ENCODE results near the gene CBFA2T2. TPM values are rescaled to one million over a fixed set of nuclear protein-coding genes. Genes with fewer than 3 reads are reported as not detected.

CBFA2T2 gene
- total RNA-seq, 4 donors from 2014 or later, result 17.2 to 24.6 (median 21.7) TPM

- intact Hi-C loops (cut with DNase I; ENCODE audit: low total_unique reads), result no loop called here
- H3K4me3 ChIP-seq (ENCODE audit: low read depth, poor library complexity, severe bottlenecking), result no peak overlapping the region
- TF ChIP-seq CTCF (IDR thresholded peaks at IDR 0.05) (no peak), POLR2A (IDR thresholded peaks at IDR 0.05) (no peak)
- 79% methylated on average over 4 of the region's 4 CpGs for WGBS, 2 donors
- no peak for DNase-seq (ENCODE audit: low spot score in 2 of 2)
These were observed 50.5 kb downstream of the CBFA2T2 start for GRCh38 chr20:33540427-33540826.

DNA sequence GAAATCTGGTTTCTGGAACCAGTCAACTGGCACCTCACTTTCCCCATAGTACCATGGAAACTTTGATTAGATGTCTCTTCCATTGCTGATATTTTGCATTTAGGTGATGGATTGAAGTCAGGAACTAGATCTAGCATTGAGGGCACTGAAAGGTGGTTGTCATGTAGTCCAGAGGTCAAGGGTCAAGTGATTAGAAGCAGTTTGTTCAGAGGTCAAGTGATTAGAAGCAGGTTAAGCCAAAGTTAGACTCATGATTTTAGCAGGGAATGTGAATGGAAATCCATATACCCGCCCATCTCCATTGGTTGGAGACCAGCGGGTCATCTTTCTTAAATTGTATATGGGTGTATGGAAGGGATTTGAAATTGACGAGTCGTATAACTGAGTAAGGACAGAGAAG, 51.2 kb downstream of the CBFA2T2 start:
- no peak overlapping the region for H3K4me3 ChIP-seq (ENCODE audit: low read depth, poor library complexity, severe bottlenecking)
- TF ChIP-seq POLR2A (IDR thresholded peaks at IDR 0.05) (no peak), CTCF (IDR thresholded peaks at IDR 0.05) (no peak)
- WGBS, 2 donors, result 98 to 99% methylated on average over 4 of the region's 4 CpGs
- intact Hi-C loops (cut with DNase I; ENCODE audit: low total_unique reads), result no loop called here
- no peak for DNase-seq (ENCODE audit: low spot score in 2 of 2)

DNA sequence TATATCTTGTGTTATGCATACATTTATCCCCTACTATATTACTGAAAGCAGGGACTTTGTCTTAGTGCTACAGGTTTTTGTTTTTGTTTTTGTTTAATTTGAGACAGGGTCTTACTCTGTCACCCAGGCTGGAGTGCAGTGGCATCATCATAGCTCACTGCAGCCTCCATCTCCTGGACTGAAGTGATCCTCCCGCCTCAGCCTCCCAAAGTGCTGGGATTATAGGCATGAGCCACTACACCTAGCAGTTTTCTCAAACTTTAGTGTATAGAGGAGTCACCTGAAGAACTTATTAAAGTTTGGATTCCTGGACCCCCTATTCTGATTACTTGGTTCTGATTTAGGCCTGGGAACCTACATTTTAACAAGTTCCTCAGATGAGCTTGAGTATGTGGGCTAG, 51.9 kb downstream of the CBFA2T2 start:
- intact Hi-C loops (cut with DNase I; ENCODE audit: low total_unique reads), result no loop called here
- no peak for DNase-seq (ENCODE audit: low spot score in 2 of 2)
- TF ChIP-seq CTCF (IDR thresholded peaks at IDR 0.05) (no peak), POLR2A (IDR thresholded peaks at IDR 0.05) (no peak)
- 97 to 100% methylated on average over 1 of the region's 1 CpG for WGBS, 2 donors
- no peak overlapping the region for H3K4me3 ChIP-seq (ENCODE audit: low read depth, poor library complexity, severe bottlenecking)

GRCh38 chr20:33545763-33546162, 55.9 kb downstream of the CBFA2T2 start:
- no peak for DNase-seq (ENCODE audit: low spot score in 2 of 2)
- intact Hi-C loops (cut with DNase I; ENCODE audit: low total_unique reads), result no loop called here
- no peak for TF ChIP-seq CTCF (IDR thresholded peaks at IDR 0.05)
- no peak for TF ChIP-seq POLR2A (IDR thresholded peaks at IDR 0.05)
- H3K4me3 ChIP-seq (ENCODE audit: low read depth, poor library complexity, severe bottlenecking), result no peak overlapping the region

DNA sequence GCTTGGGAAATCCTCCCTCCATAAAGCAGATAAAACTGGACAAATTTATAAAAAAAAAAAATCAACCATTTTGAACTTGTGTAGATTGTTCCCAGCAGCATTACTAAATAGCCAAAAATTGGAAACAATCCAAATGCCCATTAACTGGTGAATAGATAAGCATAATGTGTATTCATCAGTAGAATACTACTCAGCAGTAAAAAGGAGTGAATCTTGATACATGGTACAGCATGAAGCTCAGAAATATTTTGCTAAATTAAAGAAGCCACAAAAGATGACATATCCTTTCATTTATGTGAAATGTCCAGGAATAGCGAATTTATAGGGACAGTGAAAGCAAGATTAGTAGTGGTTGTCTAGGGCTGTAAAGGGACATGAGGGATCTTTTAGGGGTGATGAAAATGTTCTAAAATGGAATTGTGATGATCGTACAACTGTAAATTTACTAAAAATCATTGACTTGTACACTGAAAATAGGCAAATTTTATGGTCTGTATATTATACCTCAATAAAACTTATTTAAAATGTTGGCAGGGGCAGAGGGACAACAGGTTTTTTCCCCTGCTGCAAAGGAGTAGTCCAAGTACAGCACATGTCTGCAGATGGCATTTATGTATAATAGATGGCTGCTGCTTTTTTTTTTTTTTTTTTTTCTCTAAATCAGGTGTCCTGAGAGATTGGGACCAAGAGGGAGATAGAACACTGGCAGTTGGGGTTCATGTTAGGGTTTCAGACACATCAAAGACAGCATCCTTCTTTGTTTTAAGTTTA, 59.5 kb downstream of the CBFA2T2 start:
- no peak for DNase-seq (ENCODE audit: low spot score in 2 of 2)
- intact Hi-C loops (cut with DNase I; ENCODE audit: low total_unique reads), result no loop called here
- no peak overlapping the region for H3K4me3 ChIP-seq (ENCODE audit: low read depth, poor library complexity, severe bottlenecking)
- TF ChIP-seq POLR2A (IDR thresholded peaks at IDR 0.05) (no peak), CTCF (IDR thresholded peaks at IDR 0.05) (no peak)
- 98 to 100% methylated on average over 2 of the region's 2 CpGs for WGBS, 2 donors

DNA sequence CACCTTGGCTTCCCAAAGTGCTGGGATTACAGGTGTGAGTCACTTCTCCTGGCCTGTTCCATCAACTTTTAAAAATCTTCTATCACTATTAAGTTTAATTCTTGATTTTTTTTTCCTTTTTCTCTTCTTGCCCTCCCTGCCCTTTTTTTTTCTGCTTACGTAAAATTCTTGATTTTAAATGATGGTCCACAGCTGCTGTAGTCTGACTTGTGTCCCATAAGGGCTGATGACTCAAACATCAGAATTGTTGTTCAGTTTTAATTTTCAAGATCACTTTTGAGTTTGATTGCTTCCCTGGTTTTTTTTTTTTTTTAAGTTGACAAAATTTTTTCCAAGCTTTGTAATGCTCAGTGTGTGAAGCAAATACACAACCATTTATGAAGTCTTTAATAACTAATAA, 61.9 kb downstream of the CBFA2T2 start:
- 78 to 85% methylated on average over 1 of the region's 1 CpG for WGBS, 2 donors
- H3K4me3 ChIP-seq (ENCODE audit: low read depth, poor library complexity, severe bottlenecking), result no peak overlapping the region

More for the DNA sequence above, 61.9 kb downstream of the CBFA2T2 start:
- intact Hi-C loops (cut with DNase I; ENCODE audit: low total_unique reads), result no loop called here
- DNase-seq (ENCODE audit: low spot score in 2 of 2), result no peak
- TF ChIP-seq CTCF (IDR thresholded peaks at IDR 0.05) (no peak), POLR2A (IDR thresholded peaks at IDR 0.05) (no peak)

Measured in lower leg skin (tissue), 4 donors.